Measurements from ENCODE around the gene THBD.
A peak's percentile ranks its signal among the peaks of the same experiment; 100 is the strongest.

Gene THBD

GRCh38 chr20:23007886-23008655 is 41.4 kb downstream of the THBD start:
- no peak for DNase-seq

- no peak for DNase-seq
These were observed 42.0 kb downstream of the THBD start for GRCh38 chr20:23007462-23007861.

GRCh38 chr20:23005776-23006175 is 43.7 kb downstream of the THBD start:
- no peak for DNase-seq

GRCh38 chr20:23003881-23004460 is 45.5 kb downstream of the THBD start:
- DNase-seq: no peak

- DNase-seq: no peak
These were observed 46.3 kb downstream of the THBD start for GRCh38 chr20:23003077-23003635.

- no peak for DNase-seq
These were observed 47.2 kb downstream of the THBD start for GRCh38 chr20:23002276-23002675.

- no peak for DNase-seq
These were observed 49.1 kb downstream of the THBD start for GRCh38 chr20:23000232-23000947.

- DNase-seq: peak; percentile 19
These were observed 49.7 kb downstream of the THBD start for GRCh38 chr20:22999756-23000155.

- DNase-seq: no peak
These were observed 51.0 kb downstream of the THBD start for GRCh38 chr20:22998476-22998875.

GRCh38 chr20:22995923-22996322 is 53.5 kb downstream of the THBD start:
- DNase-seq: no peak

Data from fibroblast of upper back skin (primary cell).